GM19238 (cell line): ENCODE data around the gene DAZAP2.

Experiments
- DNase-seq: peaks from one replicate; pipeline ENCODE4 v3.0.0; 2011; ENCODE audit warnings: low spot score; ENCODE audit not compliant: insufficient read length

The DAZAP2 gene

GRCh38 chr12:51238510-51239334 lies at the start of gene DAZAP2:
Gene DAZAP2, plus strand, starts transcription at chr12:51238826. Its CDS starts 82 bp downstream, at chr12:51238908.
- peak; percentile 95 for DNase-seq

GRCh38 chr12:51189790-51190355 lies 48.8 kb upstream of the DAZAP2 start:
- no peak for DNase-seq

- no peak for DNase-seq
Observed at GRCh38 chr12:51190820-51191219, 47.8 kb upstream of the DAZAP2 start.

- DNase-seq = no peak
Observed at GRCh38 chr12:51191516-51192283, 46.9 kb upstream of the DAZAP2 start.

- DNase-seq = no peak
Observed at GRCh38 chr12:51192284-51192671, 46.3 kb upstream of the DAZAP2 start.

- DNase-seq = no peak
Observed at GRCh38 chr12:51195841-51196240, 42.8 kb upstream of the DAZAP2 start.

GRCh38 chr12:51196547-51196946 lies 42.1 kb upstream of the DAZAP2 start:
- DNase-seq = no peak

GRCh38 chr12:51197736-51198567 lies 40.7 kb upstream of the DAZAP2 start:
- DNase-seq = no peak

GRCh38 chr12:51198568-51199365 lies 39.9 kb upstream of the DAZAP2 start:
- no peak for DNase-seq

- no peak for DNase-seq
Observed at GRCh38 chr12:51199366-51199945, 39.2 kb upstream of the DAZAP2 start.

GRCh38 chr12:51200156-51200555 lies 38.5 kb upstream of the DAZAP2 start:
- DNase-seq = no peak

GRCh38 chr12:51200806-51201205 lies 37.8 kb upstream of the DAZAP2 start:
- DNase-seq = no peak

GRCh38 chr12:51202718-51203117 lies 35.9 kb upstream of the DAZAP2 start:
- DNase-seq = no peak

GRCh38 chr12:51205350-51205749 lies 33.3 kb upstream of the DAZAP2 start:
- DNase-seq = no peak

GRCh38 chr12:51208016-51208660 lies 30.5 kb upstream of the DAZAP2 start:
- no peak for DNase-seq

GRCh38 chr12:51209259-51209658 lies 29.4 kb upstream of the DAZAP2 start:
- no peak for DNase-seq

- no peak for DNase-seq
Observed at GRCh38 chr12:51210690-51211395, 27.8 kb upstream of the DAZAP2 start.

- no peak for DNase-seq
Observed at GRCh38 chr12:51214895-51215294, 23.7 kb upstream of the DAZAP2 start.

- no peak for DNase-seq
Observed at GRCh38 chr12:51216642-51217041, 22.0 kb upstream of the DAZAP2 start.
